22Rv1 (cell line): ENCODE data around the gene DLGAP3.

Experiments used
- ZFX ChIP-seq: fragments of 450-650 bp; IDR thresholded peaks from 2 replicates; pipeline ENCODE4 v1.6.1; 2017; ENCODE audit warnings: antibody characterized with exemption, borderline replicate concordance
- TF ChIP-seq, protein P1 (sequence below): fragments of 450-650 bp; IDR thresholded peaks from 2 replicates; pipeline ENCODE4 v1.5.1; 2017; ENCODE audit warnings: mild to moderate bottlenecking

- TF ChIP-seq, protein P1, sequence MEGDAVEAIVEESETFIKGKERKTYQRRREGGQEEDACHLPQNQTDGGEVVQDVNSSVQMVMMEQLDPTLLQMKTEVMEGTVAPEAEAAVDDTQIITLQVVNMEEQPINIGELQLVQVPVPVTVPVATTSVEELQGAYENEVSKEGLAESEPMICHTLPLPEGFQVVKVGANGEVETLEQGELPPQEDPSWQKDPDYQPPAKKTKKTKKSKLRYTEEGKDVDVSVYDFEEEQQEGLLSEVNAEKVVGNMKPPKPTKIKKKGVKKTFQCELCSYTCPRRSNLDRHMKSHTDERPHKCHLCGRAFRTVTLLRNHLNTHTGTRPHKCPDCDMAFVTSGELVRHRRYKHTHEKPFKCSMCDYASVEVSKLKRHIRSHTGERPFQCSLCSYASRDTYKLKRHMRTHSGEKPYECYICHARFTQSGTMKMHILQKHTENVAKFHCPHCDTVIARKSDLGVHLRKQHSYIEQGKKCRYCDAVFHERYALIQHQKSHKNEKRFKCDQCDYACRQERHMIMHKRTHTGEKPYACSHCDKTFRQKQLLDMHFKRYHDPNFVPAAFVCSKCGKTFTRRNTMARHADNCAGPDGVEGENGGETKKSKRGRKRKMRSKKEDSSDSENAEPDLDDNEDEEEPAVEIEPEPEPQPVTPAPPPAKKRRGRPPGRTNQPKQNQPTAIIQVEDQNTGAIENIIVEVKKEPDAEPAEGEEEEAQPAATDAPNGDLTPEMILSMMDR: no peak
- TF ChIP-seq ZFX: no peak
Observed at GRCh38 chr1:34827341-34827941, 102.0 kb downstream of the DLGAP3 start.
